Measurements from ENCODE around the gene CCR8.
A peak's percentile ranks its signal among the peaks of the same experiment; 100 is the strongest.

The CCR8 gene

DNA sequence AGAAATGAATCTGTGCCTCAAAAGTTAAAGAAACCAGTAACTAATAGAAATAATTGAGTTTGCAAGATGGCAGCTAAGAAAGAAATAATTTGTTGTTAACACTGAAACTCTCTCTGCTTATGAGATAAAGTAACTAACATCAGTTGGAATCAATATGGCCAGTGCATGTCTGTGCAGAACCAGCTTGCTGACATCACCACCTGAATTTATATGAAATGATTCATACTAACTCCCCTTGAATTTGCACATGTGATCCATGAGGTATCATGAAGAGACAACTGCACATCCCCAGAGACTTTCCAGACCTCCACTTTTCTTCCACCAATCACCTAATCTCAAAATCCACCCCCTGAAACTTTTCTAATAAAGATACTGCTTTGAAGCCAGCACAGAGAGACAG lies 43.3 kb downstream of the CCR8 start:
- TF ChIP-seq CTCF (IDR thresholded peaks at IDR 0.05; ENCODE audit: low read depth, low read length) = no peak
- no peak overlapping the region for H3K4me3 ChIP-seq (ENCODE audit: low read depth, low read length)

DNA sequence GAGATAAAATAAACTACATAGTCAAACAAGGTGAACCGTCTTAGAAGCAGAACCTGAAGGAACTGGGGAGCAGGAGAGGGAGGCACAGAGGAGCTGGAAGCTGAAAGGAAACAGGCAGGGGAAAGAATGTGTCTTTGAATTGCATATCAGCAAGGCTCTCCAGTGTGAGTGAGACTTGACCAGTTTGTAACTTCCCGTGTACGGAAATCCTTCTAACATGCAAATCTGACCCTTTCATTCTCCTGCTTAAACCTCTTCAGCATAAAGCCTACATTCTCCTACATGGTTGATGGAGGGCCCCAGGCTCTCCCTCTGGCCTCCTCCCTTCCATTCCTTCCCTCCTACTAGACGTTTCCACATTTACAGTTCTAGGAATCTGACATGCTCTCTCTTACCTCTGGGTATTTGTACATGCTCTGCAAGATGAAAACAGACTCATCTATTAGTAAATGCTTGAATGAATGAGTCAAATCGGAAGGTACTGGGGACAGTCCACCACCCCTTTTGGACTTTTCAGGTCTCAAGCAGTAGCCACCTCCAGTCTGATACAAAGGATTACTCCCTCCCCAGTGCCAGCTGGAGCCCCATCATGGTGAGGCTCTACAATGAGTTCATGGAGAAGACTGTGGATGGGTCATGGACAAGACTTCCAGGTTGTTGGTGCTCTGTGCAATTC lies 47.6 kb downstream of the CCR8 start:
- H3K4me3 ChIP-seq (ENCODE audit: low read depth, low read length) = no peak overlapping the region
- TF ChIP-seq CTCF (IDR thresholded peaks at IDR 0.05; ENCODE audit: low read depth, low read length) = no peak

DNA sequence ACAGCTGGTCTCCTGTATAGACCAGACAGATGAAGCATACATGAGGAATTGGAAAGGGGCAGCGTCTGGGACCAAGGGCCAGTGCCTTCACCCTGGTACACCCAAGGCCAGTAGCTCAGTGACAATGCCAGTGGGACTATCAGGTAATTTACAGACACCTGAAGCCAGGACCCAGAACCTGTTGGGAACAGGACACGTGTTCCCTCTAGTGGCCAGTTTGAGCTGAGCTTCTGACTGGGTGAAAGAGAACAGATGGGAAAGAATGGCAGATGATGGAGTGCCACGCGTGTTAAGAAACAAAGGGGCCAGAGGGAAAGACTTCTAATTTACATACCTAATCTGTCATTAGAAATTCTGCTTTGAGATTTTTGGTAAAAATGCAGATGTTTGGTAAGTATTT lies 48.6 kb downstream of the CCR8 start:
- TF ChIP-seq CTCF (IDR thresholded peaks at IDR 0.05; ENCODE audit: low read depth, low read length) = peak; percentile 54
- H3K4me3 ChIP-seq (ENCODE audit: low read depth, low read length) = no peak overlapping the region

GRCh38 chr3:39378957-39379777 lies 49.7 kb downstream of the CCR8 start:
- no peak overlapping the region for H3K4me3 ChIP-seq (ENCODE audit: low read depth, low read length)
- no peak for TF ChIP-seq CTCF (IDR thresholded peaks at IDR 0.05; ENCODE audit: low read depth, low read length)

GRCh38 chr3:39379778-39380155 lies 50.3 kb downstream of the CCR8 start:
- TF ChIP-seq CTCF (IDR thresholded peaks at IDR 0.05; ENCODE audit: low read depth, low read length) = no peak
- no peak overlapping the region for H3K4me3 ChIP-seq (ENCODE audit: low read depth, low read length)

DNA sequence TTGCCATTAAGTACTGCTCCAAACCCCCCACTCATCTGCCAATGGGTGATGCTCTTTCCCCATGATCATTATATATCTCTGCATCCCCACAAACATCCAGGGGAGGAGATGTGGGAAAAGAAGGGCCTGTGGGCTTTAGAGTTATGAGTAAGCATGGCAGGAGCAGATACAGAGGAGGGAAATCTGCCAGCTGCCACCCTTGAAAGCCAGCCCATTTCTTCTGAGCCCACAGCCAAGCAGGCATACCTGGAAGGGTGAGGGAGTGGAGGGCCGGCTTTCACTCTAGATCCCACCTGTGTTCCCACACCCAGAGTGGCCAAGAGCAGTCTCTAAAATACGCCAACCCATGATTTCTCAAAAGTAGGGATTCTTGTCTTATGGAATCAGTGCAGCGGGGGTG lies 51.9 kb downstream of the CCR8 start:
- no peak overlapping the region for H3K4me3 ChIP-seq (ENCODE audit: low read depth, low read length)
- no peak for TF ChIP-seq CTCF (IDR thresholded peaks at IDR 0.05; ENCODE audit: low read depth, low read length)

Measured in WI38 (cell line).